ENCODE results near the gene TRPV2.
"Not testable (repeated sequence)": the region's sequence is repeated elsewhere in the genome, so short reads cannot be mapped to it uniquely, and the experiment has no call there.

The TRPV2 gene, protein sequence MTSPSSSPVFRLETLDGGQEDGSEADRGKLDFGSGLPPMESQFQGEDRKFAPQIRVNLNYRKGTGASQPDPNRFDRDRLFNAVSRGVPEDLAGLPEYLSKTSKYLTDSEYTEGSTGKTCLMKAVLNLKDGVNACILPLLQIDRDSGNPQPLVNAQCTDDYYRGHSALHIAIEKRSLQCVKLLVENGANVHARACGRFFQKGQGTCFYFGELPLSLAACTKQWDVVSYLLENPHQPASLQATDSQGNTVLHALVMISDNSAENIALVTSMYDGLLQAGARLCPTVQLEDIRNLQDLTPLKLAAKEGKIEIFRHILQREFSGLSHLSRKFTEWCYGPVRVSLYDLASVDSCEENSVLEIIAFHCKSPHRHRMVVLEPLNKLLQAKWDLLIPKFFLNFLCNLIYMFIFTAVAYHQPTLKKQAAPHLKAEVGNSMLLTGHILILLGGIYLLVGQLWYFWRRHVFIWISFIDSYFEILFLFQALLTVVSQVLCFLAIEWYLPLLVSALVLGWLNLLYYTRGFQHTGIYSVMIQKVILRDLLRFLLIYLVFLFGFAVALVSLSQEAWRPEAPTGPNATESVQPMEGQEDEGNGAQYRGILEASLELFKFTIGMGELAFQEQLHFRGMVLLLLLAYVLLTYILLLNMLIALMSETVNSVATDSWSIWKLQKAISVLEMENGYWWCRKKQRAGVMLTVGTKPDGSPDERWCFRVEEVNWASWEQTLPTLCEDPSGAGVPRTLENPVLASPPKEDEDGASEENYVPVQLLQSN

DNA sequence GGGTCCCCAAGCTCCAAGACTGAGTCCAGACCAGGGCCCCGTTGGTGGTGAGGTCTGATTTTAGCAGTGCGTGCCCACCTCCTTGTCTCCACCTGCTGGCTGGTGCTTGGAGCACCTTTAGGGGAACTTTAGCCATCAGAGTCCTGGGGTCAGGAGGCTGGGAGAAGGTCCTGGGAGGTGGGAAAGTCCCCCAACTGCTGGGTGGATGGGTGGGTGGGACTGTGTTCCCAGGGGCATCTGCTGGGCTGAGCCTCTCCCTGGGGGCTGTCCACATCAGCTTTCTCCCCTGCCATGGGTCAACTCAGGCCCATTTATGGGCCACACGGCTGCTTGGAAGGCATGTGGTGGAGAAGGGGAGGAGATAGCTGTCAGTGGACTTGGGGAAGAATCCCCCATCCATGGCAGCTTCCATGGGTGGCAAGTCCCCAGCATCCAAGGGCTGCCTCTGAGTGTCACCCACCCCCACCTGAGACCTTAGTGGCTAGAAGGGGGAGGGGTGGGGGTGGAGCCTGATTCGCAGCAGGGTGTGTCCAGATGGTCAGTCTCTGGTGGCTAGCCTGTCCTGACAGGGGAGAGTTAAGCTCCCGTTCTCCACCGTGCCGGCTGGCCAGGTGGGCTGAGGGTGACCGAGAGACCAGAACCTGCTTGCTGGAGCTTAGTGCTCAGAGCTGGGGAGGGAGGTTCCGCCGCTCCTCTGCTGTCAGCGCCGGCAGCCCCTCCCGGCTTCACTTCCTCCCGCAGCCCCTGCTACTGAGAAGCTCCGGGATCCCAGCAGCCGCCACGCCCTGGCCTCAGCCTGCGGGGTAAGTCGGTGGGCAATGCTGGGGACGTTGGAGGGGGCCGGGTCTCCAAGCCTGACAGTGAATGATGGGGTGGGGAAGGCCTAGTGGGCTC is at the start of gene TRPV2:
Gene TRPV2 (plus strand): TSS at position 541 of the 894 bp plus-strand sequence. CDS start 2,098 bp downstream, outside the sequence.
- no peak for DNase-seq

DNA sequence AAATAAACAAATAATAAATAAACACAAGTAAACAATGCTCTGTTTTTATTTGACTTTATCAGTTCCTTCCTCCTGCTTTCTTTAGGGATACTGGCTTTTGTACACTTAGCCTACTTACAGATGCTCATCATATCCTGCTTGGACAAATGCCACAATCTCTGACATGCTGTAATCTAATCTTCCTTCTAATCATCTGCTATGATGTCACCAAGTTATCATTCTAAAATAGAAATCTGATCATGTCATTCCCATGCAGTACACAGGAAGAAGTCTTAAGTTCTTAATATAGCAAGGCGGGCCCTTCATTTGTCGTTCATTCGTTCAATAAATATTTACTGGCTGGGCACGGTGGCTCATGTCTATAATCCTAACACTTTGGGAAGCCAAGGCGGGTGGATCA is 43.6 kb upstream of the TRPV2 start:
- DNase-seq, result no peak

DNA sequence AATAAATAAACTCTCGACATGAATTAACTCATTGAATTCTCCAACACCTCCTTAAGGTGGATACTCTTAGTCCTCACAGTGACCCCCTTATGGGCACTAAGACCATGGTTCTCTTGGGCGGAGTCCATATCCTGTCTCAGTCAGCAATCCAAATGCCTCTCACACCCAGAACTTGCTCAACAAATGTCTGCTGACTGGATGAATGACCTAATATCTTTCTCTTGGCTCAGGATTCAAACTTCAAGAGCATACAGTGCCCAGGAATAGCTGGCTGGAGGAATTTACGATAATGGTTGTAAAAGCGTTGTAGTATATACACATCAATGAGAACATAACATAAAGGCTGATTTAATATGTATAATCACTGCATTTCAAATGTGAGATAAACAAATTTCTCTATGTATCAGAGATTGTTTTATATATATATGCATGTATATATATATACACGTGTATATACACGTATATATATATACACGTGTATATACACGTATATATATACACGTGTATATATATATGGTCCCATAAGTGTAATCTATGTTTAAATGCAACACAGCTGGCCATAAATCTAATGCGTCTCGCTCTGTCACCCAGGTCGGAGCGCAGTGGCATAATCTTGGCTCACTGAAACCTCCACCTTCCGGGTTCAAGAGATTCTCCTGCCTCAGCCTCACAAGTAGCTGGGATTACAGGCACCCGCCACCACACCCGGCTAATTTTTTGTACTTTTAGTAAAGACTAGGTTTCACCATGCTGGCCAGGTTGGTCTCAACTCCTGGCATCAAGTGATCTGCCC is 41.0 kb upstream of the TRPV2 start:
- DNase-seq, result no peak

DNA sequence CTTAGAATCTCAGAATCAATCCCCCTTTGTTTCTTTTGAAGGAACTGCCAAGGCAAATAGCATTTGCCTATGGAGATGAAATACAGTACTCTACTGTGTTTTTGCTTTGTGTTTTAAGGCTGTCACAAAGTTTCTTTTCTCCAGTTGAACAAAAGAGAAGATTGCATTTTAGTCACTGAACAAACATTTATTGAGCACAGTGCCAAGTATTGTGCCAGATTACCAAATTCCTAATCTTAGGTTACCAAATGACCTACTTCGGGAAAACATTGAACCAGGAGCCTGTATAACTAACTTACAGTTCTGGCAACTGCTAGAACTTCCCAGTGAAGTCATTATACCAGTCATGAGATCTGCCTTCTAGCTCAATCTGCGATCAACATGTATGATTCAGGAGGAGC is 37.4 kb upstream of the TRPV2 start:
- no peak for DNase-seq

DNA sequence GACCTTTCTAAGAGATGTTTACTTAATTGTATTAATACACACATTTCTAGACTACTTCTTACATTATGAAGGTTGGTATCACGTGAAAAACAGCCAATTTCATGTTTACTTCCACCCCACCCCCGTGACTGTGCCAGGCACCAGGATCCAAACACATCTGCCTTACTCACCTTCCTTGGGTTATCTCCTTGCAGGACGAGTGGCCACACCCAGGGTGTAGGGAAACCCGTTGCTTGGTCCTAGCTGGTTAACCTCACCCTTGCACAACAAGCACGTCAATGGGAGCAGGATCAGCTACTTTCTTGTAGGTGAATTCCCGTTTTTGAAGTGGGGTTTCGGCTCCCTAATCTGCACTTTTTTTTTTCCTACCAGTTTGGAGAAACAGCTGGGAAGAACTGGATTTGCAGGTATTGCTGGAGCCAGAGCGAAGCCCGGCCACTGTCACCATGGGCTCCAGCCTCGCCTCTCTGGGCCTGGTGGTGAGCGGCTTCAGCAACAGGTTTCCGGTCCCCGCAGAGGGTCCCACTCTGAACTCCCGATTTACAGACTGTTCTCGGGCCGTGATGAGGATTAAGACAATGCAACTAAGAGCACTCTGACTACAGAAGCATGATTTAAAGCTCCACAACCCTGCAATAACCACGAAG is 36.6 kb upstream of the TRPV2 start:
- DNase-seq, result no peak

DNA sequence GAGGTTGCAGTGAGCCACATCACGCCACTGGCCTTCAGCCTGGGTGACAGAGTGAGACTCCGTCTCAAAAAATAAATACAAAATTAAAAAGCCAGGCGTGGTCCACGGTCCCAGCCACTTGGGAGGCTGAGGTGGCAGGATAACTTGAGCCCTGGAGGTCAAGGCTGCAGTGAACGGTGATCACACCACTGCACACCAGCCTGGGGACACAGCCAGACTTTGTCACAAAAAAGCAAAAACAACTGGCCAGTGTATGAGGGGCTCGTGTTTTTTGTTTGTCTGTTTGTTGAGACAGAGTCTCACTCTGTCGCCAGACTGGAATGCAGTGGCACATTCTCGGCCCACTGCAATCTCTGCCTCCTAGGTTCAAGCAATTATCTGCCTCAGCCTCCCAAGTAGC is 35.7 kb upstream of the TRPV2 start:
- DNase-seq, result no peak

DNA sequence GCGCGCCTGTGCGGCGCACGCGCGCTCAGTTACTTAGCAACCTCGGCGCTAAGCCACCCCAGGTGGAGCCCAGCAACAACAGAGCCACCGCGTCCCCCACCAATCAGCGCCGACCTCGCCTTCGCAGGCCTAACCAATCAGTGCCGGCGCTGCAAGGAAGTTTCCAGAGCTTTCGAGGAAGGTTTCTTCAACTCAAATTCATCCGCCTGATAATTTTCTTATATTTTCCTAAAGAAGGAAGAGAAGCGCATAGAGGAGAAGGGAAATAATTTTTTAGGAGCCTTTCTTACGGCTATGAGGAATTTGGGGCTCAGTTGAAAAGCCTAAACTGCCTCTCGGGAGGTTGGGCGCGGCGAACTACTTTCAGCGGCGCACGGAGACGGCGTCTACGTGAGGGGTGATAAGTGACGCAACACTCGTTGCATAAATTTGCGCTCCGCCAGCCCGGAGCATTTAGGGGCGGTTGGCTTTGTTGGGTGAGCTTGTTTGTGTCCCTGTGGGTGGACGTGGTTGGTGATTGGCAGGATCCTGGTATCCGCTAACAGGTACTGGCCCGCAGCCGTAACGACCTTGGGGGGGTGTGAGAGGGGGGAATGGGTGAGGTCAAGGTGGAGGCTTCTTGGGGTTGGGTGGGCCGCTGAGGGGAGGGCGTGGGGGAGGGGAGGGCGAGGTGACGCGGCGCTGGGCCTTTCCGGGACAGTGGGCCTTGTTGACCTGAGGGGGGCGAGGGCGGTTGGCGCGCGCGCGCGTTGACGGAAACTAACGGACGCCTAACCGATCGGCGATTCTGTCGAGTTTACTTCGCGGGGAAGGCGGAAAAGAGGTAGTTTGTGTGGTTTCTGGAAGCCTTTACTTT is 34.5 kb upstream of the TRPV2 start, which contains the start of gene UBB:
Gene UBB (plus strand): TSS at position 452 of the 856 bp plus-strand sequence. CDS start 817 bp downstream, outside the sequence.
- DNase-seq, result peak; percentile 96

DNA sequence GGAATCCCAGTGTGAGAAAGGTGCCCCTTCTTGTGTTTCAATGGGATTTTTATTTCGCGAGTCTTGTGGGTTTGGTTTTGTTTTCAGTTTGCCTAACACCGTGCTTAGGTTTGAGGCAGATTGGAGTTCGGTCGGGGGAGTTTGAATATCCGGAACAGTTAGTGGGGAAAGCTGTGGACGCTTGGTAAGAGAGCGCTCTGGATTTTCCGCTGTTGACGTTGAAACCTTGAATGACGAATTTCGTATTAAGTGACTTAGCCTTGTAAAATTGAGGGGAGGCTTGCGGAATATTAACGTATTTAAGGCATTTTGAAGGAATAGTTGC is 33.9 kb upstream of the TRPV2 start:
- DNase-seq, result no peak

DNA sequence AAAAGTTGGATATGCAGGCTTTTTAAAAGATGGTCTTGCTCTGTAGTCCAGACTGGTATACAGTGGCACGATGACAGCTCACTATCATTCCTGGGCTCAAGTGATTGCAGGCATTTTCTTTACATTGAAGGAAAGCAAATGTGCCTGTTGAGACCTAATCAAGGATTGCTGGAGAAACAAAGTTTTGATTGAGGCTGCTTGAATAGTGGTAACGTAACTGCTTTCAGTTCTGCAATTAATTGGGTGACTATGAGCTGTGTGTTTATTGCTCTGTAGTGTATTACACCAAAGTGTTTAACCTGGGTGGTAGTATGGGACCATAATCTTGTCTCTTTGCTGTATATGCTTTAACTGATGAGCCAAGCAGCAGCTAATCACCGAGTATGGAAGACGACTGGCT is 32.2 kb upstream of the TRPV2 start:
- DNase-seq, result no peak

DNA sequence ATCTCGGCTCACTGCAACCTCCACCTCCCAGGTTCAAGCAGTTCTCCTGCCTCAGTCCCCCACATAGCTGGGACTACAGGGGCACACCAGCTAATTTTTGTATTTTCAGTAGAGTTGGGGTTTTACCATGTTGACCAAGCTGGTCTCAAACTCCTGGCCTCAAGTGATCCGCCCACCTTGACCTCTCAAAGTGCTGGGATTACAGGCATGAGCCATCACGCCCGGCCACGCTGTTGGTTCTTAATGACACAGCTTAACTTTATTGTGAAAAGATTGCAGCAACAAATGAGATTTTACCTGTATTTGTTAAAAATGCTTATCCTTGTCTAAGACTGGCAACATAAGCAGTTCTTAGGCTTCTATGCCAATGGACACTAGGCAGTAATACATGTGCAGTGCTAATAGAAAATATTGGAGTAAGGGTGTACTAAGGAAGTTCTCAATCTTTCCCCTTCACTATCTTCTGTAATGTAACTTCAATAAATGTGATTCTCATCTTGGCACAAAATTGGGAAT is 31.5 kb upstream of the TRPV2 start:
- no peak for DNase-seq

DNA sequence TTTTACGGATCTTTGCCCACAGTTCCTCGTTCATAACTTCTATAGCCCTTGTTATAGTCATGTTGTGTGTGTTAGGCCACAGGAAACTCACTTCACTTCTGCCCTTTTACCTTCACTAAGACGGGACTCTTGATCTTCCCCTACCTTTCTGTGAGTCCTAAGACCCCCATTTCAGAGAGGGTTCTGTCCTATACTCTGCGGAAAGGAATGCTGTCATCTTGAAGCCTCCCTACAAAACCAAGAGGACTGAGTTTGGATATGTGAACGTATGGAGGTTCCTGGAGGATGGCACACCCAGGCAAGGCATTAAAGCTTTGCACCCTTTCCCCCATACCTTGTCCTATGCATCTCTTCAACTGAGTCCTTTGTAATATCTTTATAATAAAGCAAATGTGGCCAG is 30.8 kb upstream of the TRPV2 start:
- DNase-seq, result no peak

DNA sequence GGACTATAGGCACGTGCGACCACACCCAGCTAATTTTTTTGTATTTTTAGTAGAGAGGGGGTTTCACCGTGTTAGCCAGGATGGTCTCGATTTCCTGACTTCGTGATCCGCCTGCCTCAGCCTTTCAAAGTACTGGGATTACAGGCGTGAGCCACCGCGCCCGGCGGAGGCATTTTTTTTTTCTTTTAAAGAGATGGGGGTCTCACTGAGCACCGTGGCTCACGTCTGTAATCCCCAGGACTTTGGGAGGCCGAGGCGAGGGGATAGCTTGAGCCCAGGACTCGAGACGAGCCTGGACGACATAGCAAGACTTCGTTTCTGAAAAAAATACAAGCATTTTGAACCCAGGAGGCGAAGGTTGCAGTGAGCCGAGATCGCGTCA is 29.3 kb upstream of the TRPV2 start:
- DNase-seq, result not testable (repeated sequence)

DNA sequence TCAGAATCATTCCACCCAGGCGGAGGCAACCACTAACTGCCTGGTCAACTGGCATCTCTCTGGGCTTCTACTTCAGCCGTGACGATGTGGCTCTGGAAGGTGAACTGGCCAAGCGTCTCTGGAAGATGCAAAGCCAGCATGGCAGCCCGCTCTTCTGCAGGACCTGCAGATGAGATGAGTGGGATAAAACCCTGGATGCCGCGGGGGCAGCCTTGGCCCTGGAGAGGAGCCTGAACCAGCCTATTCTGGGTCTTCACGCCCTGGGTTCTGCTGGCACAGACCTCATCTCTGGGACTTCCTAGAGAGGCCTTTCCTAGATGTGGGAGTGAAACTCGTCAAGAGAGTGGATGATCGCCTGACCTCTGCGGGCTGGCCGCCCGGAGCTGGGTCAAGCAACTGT is 23.9 kb upstream of the TRPV2 start:
- no peak for DNase-seq

DNA sequence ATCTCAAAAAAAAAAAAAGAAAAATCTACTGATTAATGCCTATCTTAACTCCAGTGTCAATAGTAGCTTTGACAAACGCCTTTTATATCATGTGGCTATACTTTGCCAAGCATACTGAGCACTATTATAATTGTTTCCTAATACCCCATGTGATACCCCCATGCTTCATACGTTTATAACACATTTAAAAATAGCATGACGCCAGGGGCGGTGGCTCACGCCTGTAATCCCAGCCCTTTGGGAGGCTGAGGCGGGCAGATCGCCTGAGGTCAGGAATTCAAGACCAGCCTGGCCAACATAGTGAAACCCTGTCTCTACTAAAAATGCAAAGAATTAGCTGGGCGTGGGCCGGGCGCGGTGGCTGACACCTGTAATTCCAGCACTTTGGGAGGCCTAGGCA is 22.9 kb upstream of the TRPV2 start:
- DNase-seq, result not testable (repeated sequence)

DNA sequence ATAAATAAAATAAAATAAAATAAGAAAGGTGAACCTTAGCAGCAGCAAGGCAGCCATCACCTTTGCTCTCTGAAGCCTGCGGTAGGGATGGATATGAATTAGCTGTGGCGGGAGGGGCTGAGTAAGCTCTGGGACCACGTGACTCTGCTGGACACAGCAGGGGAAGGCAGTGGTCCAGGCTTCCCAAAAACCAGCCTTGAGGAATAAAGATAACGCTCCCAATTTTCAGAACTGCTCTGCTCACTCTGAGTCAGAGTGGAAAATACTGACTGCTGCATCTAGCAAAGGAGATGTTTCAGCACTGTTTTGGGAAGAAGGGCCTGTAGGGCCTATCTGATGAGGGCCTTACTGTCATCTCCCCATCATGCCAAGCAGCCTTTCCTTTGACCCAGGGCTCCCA is 19.5 kb upstream of the TRPV2 start:
- not testable (repeated sequence) for DNase-seq

DNA sequence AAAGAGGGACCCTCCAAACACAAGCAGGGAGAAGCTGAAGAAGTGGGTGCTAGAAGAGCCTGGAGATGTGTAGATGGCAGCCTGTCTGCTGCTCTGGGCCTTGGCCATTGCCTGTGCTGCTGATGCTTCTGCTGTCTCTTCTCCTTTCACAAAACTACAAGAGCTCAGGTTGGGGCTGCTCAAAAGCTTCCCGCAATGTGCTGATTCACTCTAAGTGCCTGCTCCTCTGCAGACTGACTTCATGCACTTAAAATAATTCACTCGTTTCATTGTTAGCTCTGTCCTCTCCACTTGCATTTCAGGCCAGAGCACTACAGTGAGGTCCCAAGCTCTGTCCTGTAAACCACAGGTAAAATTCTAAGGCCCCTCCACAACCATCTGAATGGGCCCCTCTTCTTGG is 18.7 kb upstream of the TRPV2 start:
- not testable (repeated sequence) for DNase-seq

DNA sequence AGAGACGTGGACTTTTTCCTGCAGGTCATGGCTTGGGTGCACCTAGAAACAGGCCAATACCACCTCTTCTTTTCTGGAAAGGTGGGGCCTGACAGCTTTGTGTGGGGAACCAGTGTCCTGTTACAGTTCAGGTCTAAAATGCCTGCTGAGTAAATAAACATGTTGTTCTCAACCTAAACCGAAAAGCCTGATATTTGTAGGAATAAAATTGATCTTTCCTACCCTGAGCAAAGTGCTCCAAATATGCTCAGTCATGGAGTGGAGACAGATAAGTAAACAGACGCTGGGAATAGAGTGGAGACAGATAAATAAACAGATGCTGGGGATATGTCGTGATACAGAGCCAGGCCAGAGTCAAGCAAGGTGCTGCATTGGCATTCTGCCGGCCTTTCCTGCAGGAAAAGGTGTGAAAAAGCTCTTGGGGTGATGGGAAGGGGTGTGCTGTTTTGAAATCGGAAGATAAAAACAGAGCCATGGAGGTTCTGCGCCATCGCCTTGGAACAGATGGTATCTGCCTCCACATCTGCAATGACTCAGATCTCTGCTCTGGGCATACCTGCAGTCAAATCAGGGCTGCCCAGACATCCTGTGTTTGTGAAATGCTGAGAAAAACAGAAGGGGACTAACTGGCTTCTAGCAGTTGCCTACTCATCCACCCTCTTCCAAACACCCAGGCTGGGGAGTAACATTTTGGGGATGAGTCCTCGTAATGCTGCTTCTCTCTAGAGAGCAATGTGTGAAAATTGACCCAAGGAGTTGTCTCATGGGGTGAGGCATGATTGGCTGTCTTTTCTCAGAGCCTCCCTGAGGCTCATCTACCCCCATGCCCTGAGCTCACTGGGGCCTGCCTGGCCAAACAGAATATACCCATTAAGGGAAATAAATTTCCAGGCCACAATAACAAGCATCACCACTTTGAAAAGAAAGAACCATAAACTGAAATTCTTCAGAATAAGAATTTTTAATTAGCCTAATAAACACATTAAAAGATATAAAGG is 16.8 kb upstream of the TRPV2 start:
- peak; percentile 59 for DNase-seq

DNA sequence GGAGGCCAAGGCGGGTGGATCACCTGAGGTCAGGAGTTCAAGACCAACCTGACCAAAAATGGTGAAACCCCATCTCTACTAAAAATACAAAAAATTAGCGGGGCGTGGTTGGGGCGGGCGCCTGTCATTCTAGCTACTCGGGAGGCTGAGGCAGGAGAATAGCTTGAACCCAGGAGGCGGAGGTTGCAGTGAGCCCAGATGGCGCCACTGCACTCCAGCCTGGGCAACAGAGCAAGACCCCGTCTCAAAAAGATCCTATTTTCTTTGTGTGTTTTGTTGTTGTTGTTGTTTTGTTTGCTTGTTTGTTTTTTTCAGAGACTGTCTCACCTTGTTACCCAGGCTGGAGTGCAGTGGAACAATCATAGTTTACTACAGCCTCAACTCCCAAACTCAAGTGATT is 11.5 kb upstream of the TRPV2 start:
- DNase-seq, result not testable (repeated sequence)
